ENCODE data around the gene MAPK11. TPM values are rescaled to one million over a fixed set of nuclear protein-coding genes. Genes with fewer than 3 reads are reported as not detected.

Gene MAPK11
- total and polyA plus RNA-seq, 9 of the 15 experiments (the other 6 are each of a cell fraction or from before 2014, with no cell fraction given) = 0.06 to 14.6 (median 5.3) TPM

DNA sequence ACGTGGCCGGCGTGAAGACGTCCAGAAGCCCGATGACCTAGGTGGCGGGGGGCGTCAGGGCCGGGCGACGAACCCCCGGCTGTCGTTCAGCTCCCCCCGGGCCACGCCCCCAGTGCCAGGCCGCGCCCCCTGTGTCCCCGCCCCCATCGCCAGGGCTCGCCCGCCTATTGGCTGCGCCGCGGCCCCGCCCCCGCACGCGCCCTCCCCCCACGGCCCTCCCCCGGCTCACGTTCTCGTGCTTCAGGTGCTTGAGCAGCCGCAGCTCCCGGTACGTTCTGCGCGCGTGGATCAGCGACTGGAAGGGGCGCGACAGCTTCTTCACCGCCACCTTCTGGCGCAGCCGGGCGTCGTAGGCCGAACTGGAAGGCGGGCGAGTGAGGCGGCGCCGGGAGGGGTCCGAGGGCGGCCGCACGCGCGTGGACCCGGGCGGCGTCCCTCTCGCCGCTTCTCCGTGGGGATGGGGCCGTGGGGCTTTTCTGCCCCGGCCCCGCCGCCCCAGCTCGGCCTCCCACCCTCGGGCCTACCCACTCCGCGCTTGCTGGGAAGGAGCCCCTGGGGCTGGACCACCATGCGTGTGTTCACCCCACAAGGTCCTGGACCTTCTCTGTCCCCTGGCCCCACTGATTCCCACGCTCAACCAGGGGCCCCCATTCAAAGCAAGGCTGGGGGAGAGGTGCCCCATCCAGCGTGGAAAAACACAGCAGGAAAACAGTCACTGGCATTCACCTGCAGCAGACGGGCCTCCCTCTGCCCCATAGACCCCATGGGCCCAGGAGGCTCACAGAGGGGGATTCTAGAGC lies 2.4 kb downstream of the MAPK11 start (continued):
- peak; percentile 68 for TF ChIP-seq VEZF1 (CRISPR knock-in tag; IDR thresholded peaks at IDR 0.05)
- TF ChIP-seq DDX20 (tag; IDR thresholded peaks at IDR 0.05; ENCODE audit: low read depth) = no peak
- no peak for TF ChIP-seq HCFC1 (IDR thresholded peaks at IDR 0.05; ENCODE audit: low read depth, low read length)
- no peak for TF ChIP-seq PCBP2 (IDR thresholded peaks at IDR 0.05; ENCODE audit: low read depth, low read length, poor library complexity, severe bottlenecking)

GRCh38 chr22:50266994-50267393 lies 3.2 kb downstream of the MAPK11 start:
- no TSS peak for BruUV-seq (replicated peaks)
- WGBS (ENCODE audit: insufficient coverage, low coverage, missing lambda C conversion rate) = 94% methylated on average over 17 of the region's 37 CpGs
- Histone ChIP-seq H3K4me1 (replicated peaks in 1 of 2; ENCODE audit: control insufficient read depth in 2 of 2, insufficient read depth in 2 of 2, low read length in 2 of 2) (peaks cover 20 to 84% of the 10 kb centered on the region in 2 experiments; a peak in 4 of 5 replicates), H3K27me3 (ENCODE audit: control insufficient read depth in 2 of 2, insufficient read depth in 2 of 2, low read length in 2 of 2) (no peaks in the 10 kb centered on the region), H3K9me1 (ENCODE audit: control insufficient read depth, insufficient read depth, low read length) (no peaks in the 10 kb centered on the region), H3K9ac (ENCODE audit: insufficient read depth in 1 of 2, low read depth in 2 of 2, low read length in 2 of 2) (no peak overlapping the region), H3K4me2 (ENCODE audit: insufficient read depth, low read length) (no peak overlapping the region), H3K9me3 (replicated peaks; ENCODE audit: control insufficient read depth, insufficient read depth, low read depth, low read length) (no peaks in the 10 kb centered on the region), H4K20me1 (replicated peaks; ENCODE audit: control insufficient read depth, insufficient read depth, low read length) (no peaks in the 10 kb centered on the region), H3K79me2 (ENCODE audit: control insufficient read depth, insufficient read depth, low read length) (no peaks in the 10 kb centered on the region; the same call in 2 of the 3 replicates), H3K36me3 (ENCODE audit: control insufficient read depth, insufficient read depth, low read length) (0 out of 3 replicates have a peak, but pooled peaks cover 3% of the 10 kb centered on the region), H2AFZ (ENCODE audit: low read depth, low read length) (no peak overlapping the region), H3K4me3 (no peak overlapping the region), H3K27ac (ENCODE audit: extremely low read depth, low read depth, low read length) (no peak overlapping the region)
- intact Hi-C loops (cut with micrococcal nuclease) = no loop called here
- FAIRE-seq (no peak), ATAC-seq (no peak), DNase-seq (ENCODE audit: extremely low read depth in 1 of 4, low spot score in 3 of 4) (no peak)
- ChIA-PET CTCF (ENCODE audit: low intra/inter-chr PET ratio) (no interaction called here), POLR2A (interaction anchor here (1.2 kb wide), 1 partner anchor 15 kb away, joined by 4 read pairs; no protein-coding TSS in a partner anchor)
- in situ Hi-C loops (cut with MboI) = no loop called here
- no peak for TF ChIP-seq NFYB (IDR thresholded peaks at IDR 0.05; ENCODE audit: extremely low read depth, insufficient read length)
- TF ChIP-seq ZNF444 (CRISPR knock-in tag; IDR thresholded peaks at IDR 0.05) = no peak
- no peak for TF ChIP-seq MYBL2 (IDR thresholded peaks at IDR 0.05; ENCODE audit: low read depth)
- TF ChIP-seq MYBL2 (CRISPR knock-in tag; IDR thresholded peaks at IDR 0.05; ENCODE audit: borderline replicate concordance) = no peak
- TF ChIP-seq ZBTB33 (CRISPR knock-in tag; IDR thresholded peaks at IDR 0.05) = peak; percentile 51; the same call in 1 of the 2 replicates
- no peak for TF ChIP-seq ZNF445 (CRISPR knock-in tag; IDR thresholded peaks at IDR 0.05; ENCODE audit: low read depth)
- no peak for TF ChIP-seq HDAC2 (IDR thresholded peaks at IDR 0.05)

Data from K562 (cell line).